T-cell (primary cell): Measurements from ENCODE around the gene MKLN1. TPM values are rescaled to one million over a fixed set of nuclear protein-coding genes. Genes with fewer than 3 reads are reported as not detected.

Experiments
- ATAC-seq, 4 experiments: fragments of 200-7000 bp in 3 of 4; fragments of 150-1000 bp in 1 of 4; cut with Tn5 transposase; replicated peaks in 1 of 4; 1 replicate in 3 of 4; 2 replicates in 1 of 4; pipeline ENCODE4 v1.10.0; 2021; ENCODE audit warnings: moderate library complexity in 3 of 4, mild to moderate bottlenecking in 2 of 4, moderate number of reproducible peaks in 1 of 4
- CTCF ChIA-PET, 2 donors: fragments of 300-600 bp; sonication (Branson Sonifier 250); formaldehyde crosslinking; loops; one replicate each; lab custom pipeline; 2022; ENCODE audit warnings: antibody characterized with exemption in 2 of 2; lab: Charles Lee
- POLR2A ChIA-PET, 2 donors: fragments of 300-600 bp; sonication (Branson Sonifier 250); formaldehyde crosslinking; loops; one replicate each; lab custom pipeline; 2022; ENCODE audit warnings: antibody characterized with exemption in 2 of 2; lab: Charles Lee
- DNase-seq, 35 experiments: peaks; one replicate each; pipeline versions ENCODE4 v3.0.0 to v3.0.0-alpha.2; 2013 to 2023
- H3K27ac ChIP-seq: one replicate; pipeline ENCODE4 v1.5.1; 2013; ENCODE audit warnings: low read length
- H3K27me3 ChIP-seq, 2 experiments: replicated peaks in 1 of 2; 1 replicate in 1 of 2; 2 replicates in 1 of 2; pipeline versions ENCODE4 v1.6.1 to v1.7.0; 2013; ENCODE audit warnings: low read length in 1 of 2, mixed read lengths in 1 of 2; ENCODE audit not compliant: control insufficient read depth in 2 of 2, insufficient read depth in 2 of 2; ENCODE audit errors: extremely low read depth in 1 of 2
- H3K36me3 ChIP-seq, 2 donors: 1 replicate in 1 of 2; 2 replicates in 1 of 2; pipeline versions ENCODE4 v1.6.1 to v1.7.0; 2013; ENCODE audit warnings: low read length in 1 of 2; ENCODE audit not compliant: control insufficient read depth in 2 of 2, insufficient read depth in 1 of 2; ENCODE audit errors: extremely low read depth in 1 of 2
- H3K4me1 ChIP-seq, 2 experiments: 1 replicate in 1 of 2; 2 replicates in 1 of 2; pipeline versions ENCODE4 v1.6.1 to v1.7.0; 2013; ENCODE audit warnings: low read length in 2 of 2, mixed read lengths in 1 of 2; ENCODE audit not compliant: insufficient read depth in 2 of 2, control insufficient read depth in 1 of 2; ENCODE audit errors: extremely low read depth in 1 of 2
- H3K4me3 ChIP-seq, 2 donors: 1 replicate in 1 of 2; 2 replicates in 1 of 2; pipeline versions ENCODE4 v1.5.1 to v1.7.0; 2013; ENCODE audit warnings: mild to moderate bottlenecking in 2 of 2, low read length in 1 of 2, moderate library complexity in 1 of 2; ENCODE audit not compliant: control insufficient read depth in 1 of 2; ENCODE audit errors: extremely low read depth in 1 of 2
- H3K9me3 ChIP-seq: 2 replicates; pipeline ENCODE4 v1.7.0; 2013
- H3K27ac Mint-ChIP-seq, 2 donors: one replicate each; pipeline ENCODE4 v1.8.0; 2020 to 2021; ENCODE audit warnings: mild to moderate bottlenecking in 2 of 2, mixed read lengths in 2 of 2
- H3K27me3 Mint-ChIP-seq, 2 donors: one replicate each; pipeline ENCODE4 v1.8.0; 2021 to 2022; ENCODE audit warnings: mixed read lengths in 2 of 2
- H3K36me3 Mint-ChIP-seq: one replicate; pipeline ENCODE4 v1.8.0; 2021; ENCODE audit warnings: mixed read lengths
- H3K4me1 Mint-ChIP-seq, 3 donors: one replicate each; pipeline ENCODE4 v1.8.0; 2020 to 2022; ENCODE audit warnings: mixed read lengths in 3 of 3, mild to moderate bottlenecking in 1 of 3
- H3K4me3 Mint-ChIP-seq, 3 donors: one replicate each; pipeline ENCODE4 v1.8.0; 2020 to 2022; ENCODE audit warnings: mild to moderate bottlenecking in 3 of 3, mixed read lengths in 3 of 3, moderate library complexity in 3 of 3
- H3K9me3 Mint-ChIP-seq, 3 donors: one replicate each; pipeline ENCODE4 v1.8.0; 2020 to 2022; ENCODE audit warnings: mixed read lengths in 3 of 3
- WGBS: methylation state at CpG from one replicate; pipeline ENCODE4 v1.1.5; 2013; ENCODE audit warnings: missing lambda C conversion rate; ENCODE audit not compliant: insufficient coverage; 5-methylcytosine and 5-hydroxymethylcytosine counted together
- total RNA-seq, 35 experiments: library from RNA in 6 of 35; stranded (reverse) in 6 of 35; fragments of 120-200 nt in 1 of 35; gene quantifications; one replicate each; pipeline versions ENCODE4 v1.2.1 to v1.2.4 and lab custom pipeline; 2013 to 2026

The MKLN1 gene
- total RNA-seq, 5 donors from 2014 or later (not counting 1 experiment from before 2014, with no cell fraction given), result 43.9 to 63.3 (median 46.5) TPM

DNA sequence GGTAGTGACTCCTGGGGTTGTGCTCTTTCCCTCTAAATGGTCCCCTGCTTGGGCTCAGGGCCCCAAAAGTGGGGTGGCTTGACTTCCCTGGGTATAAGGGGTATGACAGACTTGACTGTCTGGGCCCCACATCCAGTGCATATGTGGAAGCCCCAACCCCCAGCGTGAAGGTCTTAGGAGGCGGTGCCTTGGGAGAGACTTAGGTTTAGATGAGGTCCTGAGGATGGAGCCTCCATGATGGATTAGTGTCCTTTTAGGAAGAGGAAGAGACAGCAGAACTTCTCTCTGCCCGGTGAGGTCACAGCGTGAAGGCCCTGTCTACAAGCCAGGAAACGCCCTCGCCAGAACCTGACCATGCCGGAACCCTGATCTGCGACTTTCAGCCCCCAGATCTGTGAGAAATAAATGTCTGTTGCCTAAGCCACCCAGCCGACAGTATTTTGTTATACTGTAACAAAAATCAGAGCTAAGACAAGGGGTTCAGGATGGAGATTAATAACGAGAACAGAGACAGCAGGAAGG, 205.0 kb downstream of the MKLN1 start:
- ChIA-PET CTCF (interaction anchor here in 1 of 2 donors (0.6 kb wide), 1 partner anchor 21 kb away, joined by 3 read pairs; no protein-coding TSS in a partner anchor), POLR2A (no interaction called here)
- Mint-ChIP-seq H3K27ac (no peak overlapping the region), H3K27me3 (no peaks in the 10 kb centered on the region), H3K4me3 (no peak overlapping the region), H3K9me3 (no peaks in the 10 kb centered on the region), H3K36me3 (no peaks in the 10 kb centered on the region), H3K4me1 (no peaks in the 10 kb centered on the region)
- Histone ChIP-seq H3K4me1 (no peaks in the 10 kb centered on the region), H3K9me3 (no peaks in the 10 kb centered on the region), H3K27ac (no peak overlapping the region), H3K36me3 (no peaks in the 10 kb centered on the region), H3K27me3 (peaks cover 0 to 16% of the 10 kb centered on the region in 2 experiments), H3K4me3 (no peak overlapping the region)
- 83% methylated on average over 8 of the region's 10 CpGs for WGBS
- DNase-seq (no peak), ATAC-seq (no peak)

DNA sequence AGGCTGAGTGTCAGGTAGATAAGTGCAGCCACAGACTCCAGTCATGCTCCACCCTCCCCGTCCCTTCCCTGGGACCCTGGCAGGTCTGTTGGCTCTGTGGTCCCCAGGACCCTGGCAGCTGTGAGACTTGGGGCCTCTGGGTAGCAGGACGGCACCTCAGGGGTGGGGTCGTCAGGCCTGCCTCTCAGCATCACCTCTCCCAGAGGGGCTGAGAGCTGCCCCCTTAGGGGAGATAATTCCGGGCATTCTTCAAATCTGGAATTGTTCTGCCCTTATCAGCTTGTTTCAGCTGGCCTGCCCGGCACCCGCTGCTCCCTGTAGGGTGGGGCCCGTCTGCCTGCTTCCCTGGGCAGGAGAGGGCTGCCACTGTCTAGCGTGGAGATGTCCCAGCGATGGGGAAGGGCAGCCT, 205.5 kb downstream of the MKLN1 start:
- Mint-ChIP-seq H3K9me3 (no peaks in the 10 kb centered on the region), H3K4me3 (no peak overlapping the region), H3K27me3 (peaks cover 0 to 2% of the 10 kb centered on the region in 2 donors), H3K4me1 (no peaks in the 10 kb centered on the region), H3K36me3 (no peaks in the 10 kb centered on the region), H3K27ac (no peak overlapping the region)
- DNase-seq (no peak), ATAC-seq (no peak)
- 79% methylated on average over 8 of the region's 9 CpGs for WGBS
- Histone ChIP-seq H3K36me3 (no peaks in the 10 kb centered on the region), H3K9me3 (no peaks in the 10 kb centered on the region), H3K4me3 (no peak overlapping the region), H3K27ac (no peak overlapping the region), H3K4me1 (no peaks in the 10 kb centered on the region), H3K27me3 (peaks cover 0 to 16% of the 10 kb centered on the region in 2 experiments)
- ChIA-PET CTCF (interaction anchor here in 1 of 2 donors (0.6 kb wide), 1 partner anchor 21 kb away, joined by 3 read pairs; no protein-coding TSS in a partner anchor), POLR2A (no interaction called here)

DNA sequence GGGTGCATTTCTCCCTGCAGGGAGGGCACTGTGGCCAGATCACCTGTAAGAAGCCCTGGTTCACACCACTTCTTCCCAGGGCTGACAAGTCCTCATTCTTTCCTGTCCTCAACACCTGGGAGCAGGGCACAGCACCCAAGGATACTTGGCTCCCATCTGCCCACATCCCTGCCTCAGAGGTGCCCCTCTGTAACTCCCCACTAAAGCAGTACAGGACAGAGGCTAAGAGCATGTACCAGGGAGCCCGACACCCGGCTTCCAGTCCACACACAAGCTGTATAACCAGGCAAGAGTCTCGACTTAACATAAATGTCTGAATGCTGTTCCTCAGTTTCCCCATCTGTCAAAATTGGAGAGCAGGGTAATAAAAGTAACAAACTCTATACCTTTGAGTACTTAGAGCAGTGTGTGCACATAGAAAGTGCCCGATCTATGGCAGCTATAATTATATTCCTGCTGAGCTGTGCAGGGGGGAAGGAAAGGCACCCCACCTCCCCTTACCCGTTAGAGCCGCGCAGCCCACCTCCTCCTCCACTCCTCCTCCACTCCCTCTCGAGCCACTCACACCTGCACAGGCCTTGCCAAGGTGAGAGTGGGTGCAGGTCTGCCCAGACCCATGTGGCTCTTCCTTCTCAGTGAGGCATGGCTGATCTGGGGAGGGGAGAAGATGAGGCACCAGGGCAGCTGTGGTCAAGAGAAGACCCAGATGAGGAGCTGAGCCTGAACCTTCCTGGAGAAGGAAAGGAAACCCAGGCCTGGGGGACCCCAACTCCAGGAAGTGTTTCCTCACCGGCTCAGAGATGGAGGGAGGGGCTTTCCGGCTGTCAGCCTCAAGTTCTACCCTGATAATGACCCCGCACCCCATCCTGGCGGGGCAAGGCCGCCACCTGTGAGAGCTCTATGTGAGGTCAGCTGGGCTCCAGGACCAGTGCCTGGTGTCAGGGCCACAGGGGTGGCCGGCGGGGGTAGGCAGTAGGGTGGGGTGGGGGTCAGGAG, 206.2 kb downstream of the MKLN1 start:
- Histone ChIP-seq H3K27me3 (peaks cover 0 to 16% of the 10 kb centered on the region in 2 experiments), H3K4me1 (no peaks in the 10 kb centered on the region), H3K9me3 (no peaks in the 10 kb centered on the region), H3K4me3 (no peak overlapping the region), H3K36me3 (no peaks in the 10 kb centered on the region), H3K27ac (no peak overlapping the region)
- no peak for ATAC-seq
- CTCF ChIA-PET, result no interaction called here
- WGBS, result 91% methylated on average over 4 of the region's 15 CpGs
- no peak for DNase-seq
- Mint-ChIP-seq H3K27me3 (peaks cover 0 to 2% of the 10 kb centered on the region in 2 donors), H3K27ac (no peak overlapping the region), H3K9me3 (no peaks in the 10 kb centered on the region), H3K4me3 (no peak overlapping the region), H3K36me3 (no peaks in the 10 kb centered on the region), H3K4me1 (no peaks in the 10 kb centered on the region)
- POLR2A ChIA-PET, result no interaction called here

DNA sequence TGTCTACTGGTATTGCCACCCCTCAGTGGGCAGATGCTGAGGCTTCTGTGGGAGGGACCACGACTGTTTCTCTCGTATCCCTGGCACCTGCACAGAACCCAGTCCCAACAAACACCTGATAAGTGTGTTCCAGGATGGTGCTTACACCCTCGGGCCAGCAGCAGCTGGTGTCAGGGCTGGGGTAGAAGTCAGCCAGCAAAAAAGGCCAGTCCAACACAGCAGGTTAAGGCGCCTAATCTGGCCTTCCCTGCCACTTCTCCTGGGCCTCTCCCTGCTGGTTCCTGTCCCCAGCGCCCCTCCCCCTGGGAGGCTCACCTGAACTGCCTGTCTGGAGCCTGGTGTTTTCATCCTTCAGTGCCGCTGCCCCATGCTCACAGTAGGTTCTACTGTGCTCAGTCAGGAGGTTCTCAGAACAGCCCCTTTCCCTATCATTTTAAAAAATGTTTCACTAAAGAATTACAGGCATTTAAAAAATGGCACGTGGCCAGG, 208.7 kb downstream of the MKLN1 start:
- H3K27me3 Mint-ChIP-seq, result peaks cover 4 to 5% of the 10 kb centered on the region in 2 donors
- Histone ChIP-seq H3K4me1 (no peaks in the 10 kb centered on the region), H3K36me3 (no peaks in the 10 kb centered on the region), H3K9me3 (no peaks in the 10 kb centered on the region), H3K4me3 (no peak overlapping the region), H3K27ac (no peak overlapping the region), H3K27me3 (peaks cover 0 to 11% of the 10 kb centered on the region in 2 experiments)
- POLR2A ChIA-PET, result no interaction called here
- no peak for ATAC-seq
- H3K4me3 Mint-ChIP-seq, result no peak overlapping the region
- no peaks in the 10 kb centered on the region for H3K4me1 Mint-ChIP-seq
- no peaks in the 10 kb centered on the region for H3K36me3 Mint-ChIP-seq
- no peaks in the 10 kb centered on the region for H3K9me3 Mint-ChIP-seq
- H3K27ac Mint-ChIP-seq, result no peak overlapping the region
- CTCF ChIA-PET, result no interaction called here
- no peak for DNase-seq
- 88% methylated on average over 4 of the region's 7 CpGs for WGBS

DNA sequence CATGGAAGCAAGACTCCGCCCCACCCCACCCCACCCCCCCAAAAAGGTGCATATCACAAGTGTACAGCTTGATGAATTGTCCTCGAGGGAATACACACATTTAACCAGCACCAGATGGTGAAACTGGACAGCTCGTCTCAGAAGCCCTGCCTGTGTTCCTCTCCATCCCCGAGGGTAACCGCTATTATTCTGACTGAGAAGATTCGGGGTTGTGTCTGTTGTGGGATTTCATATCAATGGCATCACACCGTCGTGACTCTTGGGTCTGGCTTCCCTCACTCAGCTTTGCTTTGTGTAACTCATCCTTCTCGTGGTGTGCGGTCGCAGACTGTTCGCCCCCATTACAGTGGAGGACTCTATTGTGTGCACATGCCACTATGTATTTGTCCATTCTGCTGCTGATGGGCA, 209.9 kb downstream of the MKLN1 start:
- ChIA-PET CTCF (interaction anchor here (0.6 to 0.7 kb wide), 3 partner anchors 9 to 103 kb away, joined by 6 to 7 read pairs (median 6); no protein-coding TSS in a partner anchor), POLR2A (no interaction called here)
- H3K9me3 Mint-ChIP-seq, result no peaks in the 10 kb centered on the region
- H3K27ac Mint-ChIP-seq, result no peak overlapping the region
- Histone ChIP-seq H3K4me3 (no peak overlapping the region), H3K4me1 (no peaks in the 10 kb centered on the region), H3K27me3 (peaks cover 0 to 10% of the 10 kb centered on the region in 2 experiments), H3K9me3 (no peaks in the 10 kb centered on the region), H3K27ac (no peak overlapping the region), H3K36me3 (no peaks in the 10 kb centered on the region)
- H3K4me3 Mint-ChIP-seq, result no peak overlapping the region
- H3K36me3 Mint-ChIP-seq, result no peaks in the 10 kb centered on the region
- H3K27me3 Mint-ChIP-seq, result peaks cover 4 to 5% of the 10 kb centered on the region in 2 donors
- DNase-seq (no peak), ATAC-seq (no peak)
- no peaks in the 10 kb centered on the region for H3K4me1 Mint-ChIP-seq
- WGBS, result 88% methylated on average over 9 of the region's 12 CpGs

DNA sequence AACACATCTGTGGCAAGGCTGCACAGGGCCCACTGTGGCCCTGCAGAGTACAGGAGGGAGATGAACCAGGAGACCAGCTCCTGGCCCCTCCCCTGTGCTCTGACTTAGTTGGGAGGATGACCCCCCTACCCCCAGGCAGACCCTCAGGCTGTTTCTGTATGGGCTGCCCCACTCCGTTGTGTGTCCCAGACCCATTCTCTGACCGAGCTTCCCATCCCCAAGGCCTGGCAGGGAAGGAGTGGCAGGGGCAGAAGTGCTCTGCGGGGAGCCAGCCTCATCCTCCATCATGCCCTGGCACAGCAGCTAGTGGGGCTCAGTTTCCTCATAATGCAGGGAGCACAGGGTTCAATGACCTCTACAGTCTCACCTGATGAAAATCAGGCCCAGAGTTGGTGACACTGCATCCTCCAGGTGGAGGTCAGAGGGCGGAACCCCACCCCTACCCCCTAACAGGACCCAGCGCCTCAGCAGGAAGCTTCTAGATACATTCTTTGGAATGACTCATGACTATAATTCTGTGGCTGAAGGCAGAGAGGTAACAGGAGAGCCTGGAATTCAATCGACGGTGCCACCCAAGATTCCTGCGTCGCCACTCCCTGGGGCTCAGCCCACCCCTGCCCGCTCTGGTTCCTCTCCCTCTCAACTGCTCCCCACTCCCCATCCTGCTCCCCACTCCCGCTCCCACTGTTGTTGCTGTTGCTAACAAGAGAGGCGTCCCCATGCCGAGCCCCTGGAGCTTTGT, 210.6 kb downstream of the MKLN1 start:
- H3K4me1 Mint-ChIP-seq, result no peaks in the 10 kb centered on the region
- Histone ChIP-seq H3K27ac (no peak overlapping the region), H3K4me3 (no peak overlapping the region), H3K36me3 (no peaks in the 10 kb centered on the region), H3K9me3 (no peaks in the 10 kb centered on the region), H3K27me3 (peaks cover 0 to 4% of the 10 kb centered on the region in 2 experiments), H3K4me1 (no peaks in the 10 kb centered on the region)
- ChIA-PET CTCF (interaction anchor here (0.6 to 1.6 kb wide), 2 partner anchors 15 to 35 kb away, joined by 4 to 6 read pairs; no protein-coding TSS in a partner anchor), POLR2A (no interaction called here)
- H3K4me3 Mint-ChIP-seq, result no peak overlapping the region
- H3K36me3 Mint-ChIP-seq, result no peaks in the 10 kb centered on the region
- H3K9me3 Mint-ChIP-seq, result no peaks in the 10 kb centered on the region
- H3K27me3 Mint-ChIP-seq, result peaks cover 4 to 5% of the 10 kb centered on the region in 2 donors
- 89% methylated on average over 7 of the region's 13 CpGs for WGBS
- no peak for ATAC-seq
- DNase-seq, result no peak
- H3K27ac Mint-ChIP-seq, result no peak overlapping the region
